Natural killer cell (primary cell): Measurements from ENCODE around the gene SNX4. TPM values are rescaled to one million over a fixed set of nuclear protein-coding genes. Genes with fewer than 3 reads are reported as not detected.

ENCODE experiments used
- ATAC-seq, 3 donors: fragments of 150-1000 bp in 2 of 3; fragments of 200-7000 bp in 1 of 3; cut with Tn5 transposase; 1 replicate in 1 of 3; 2 replicates in 2 of 3; pipeline ENCODE4 v1.10.0; 2021; ENCODE audit warnings: mild to moderate bottlenecking in 2 of 3, moderate library complexity in 2 of 3
- DNase-seq, 2 donors: peaks; one replicate each; pipeline versions ENCODE4 v3.0.0 to v3.0.0-alpha.2; 2013 to 2021; ENCODE audit warnings: mixed read lengths in 1 of 2
- H3K27ac ChIP-seq: one replicate; pipeline ENCODE4 v1.5.1; 2013; ENCODE audit warnings: mild to moderate bottlenecking, low read length
- H3K27me3 ChIP-seq: one replicate; pipeline ENCODE4 v1.6.1; 2013; ENCODE audit warnings: low read length; ENCODE audit not compliant: control insufficient read depth, insufficient read depth
- H3K36me3 ChIP-seq: one replicate; pipeline ENCODE4 v1.6.1; 2013; ENCODE audit warnings: low read length; ENCODE audit not compliant: control insufficient read depth, insufficient read depth
- H3K4me1 ChIP-seq: one replicate; pipeline ENCODE4 v1.6.1; 2013; ENCODE audit warnings: low read length; ENCODE audit not compliant: control insufficient read depth, insufficient read depth
- H3K4me3 ChIP-seq: one replicate; pipeline ENCODE4 v1.5.1; 2013; ENCODE audit warnings: low read length
- H3K9me3 ChIP-seq: one replicate; pipeline ENCODE4 v1.6.1; 2013; ENCODE audit warnings: low read length; ENCODE audit not compliant: control insufficient read depth, insufficient read depth
- H3K27ac Mint-ChIP-seq, 2 donors: one replicate each; pipeline ENCODE4 v1.8.0; 2022; ENCODE audit warnings: mild to moderate bottlenecking in 2 of 2, mixed read lengths in 2 of 2, moderate library complexity in 1 of 2
- H3K27me3 Mint-ChIP-seq, 2 donors: one replicate each; pipeline ENCODE4 v1.8.0; 2022; ENCODE audit warnings: low read depth in 2 of 2, mixed read lengths in 2 of 2
- H3K36me3 Mint-ChIP-seq: one replicate; pipeline ENCODE4 v1.8.0; 2022; ENCODE audit warnings: mixed read lengths
- H3K4me1 Mint-ChIP-seq, 2 donors: one replicate each; pipeline ENCODE4 v1.8.0; 2022; ENCODE audit warnings: mixed read lengths in 2 of 2
- H3K4me3 Mint-ChIP-seq: one replicate; pipeline ENCODE4 v1.8.0; 2022; ENCODE audit warnings: mild to moderate bottlenecking, moderate library complexity, mixed read lengths
- H3K9me3 Mint-ChIP-seq, 2 donors: one replicate each; pipeline ENCODE4 v1.8.0; 2022; ENCODE audit warnings: mixed read lengths in 2 of 2
- CTCF ChIP-seq: fragments of 200-600 bp; IDR thresholded peaks from one replicate; pipeline ENCODE4 v1.8.0; 2022; ENCODE audit warnings: antibody characterized with exemption
- WGBS: methylation state at CpG from one replicate; pipeline ENCODE4 v1.1.7; 2013; ENCODE audit warnings: missing lambda C conversion rate; ENCODE audit not compliant: insufficient coverage; 5-methylcytosine and 5-hydroxymethylcytosine counted together
- intact Hi-C: fragments of 100-400 bp; cut with micrococcal nuclease; formaldehyde crosslinking; loops from one replicate; pipeline ENCODE4 v1.14.2; 2022
- total RNA-seq, 4 donors: library from RNA; stranded (reverse); fragments of 120-200 nt in 1 of 4; gene quantifications; one replicate each; pipeline versions ENCODE4 v1.2.3 to v1.2.4, GENCODE V29; 2013 to 2022

SNX4 gene
- total RNA-seq, 3 donors from 2014 or later (not counting 1 experiment from before 2014, with no cell fraction given): 24.4 to 30.1 (median 29.5) TPM

GRCh38 chr3:125428216-125428830, 91.7 kb downstream of the SNX4 start:
- TF ChIP-seq CTCF: no peak
- DNase-seq (no peak), ATAC-seq (no peak)
- no peak overlapping the region for H3K27ac ChIP-seq
- H3K4me3 Mint-ChIP-seq: no peak overlapping the region
- no peak overlapping the region for H3K4me3 ChIP-seq
- no peaks in the 10 kb centered on the region for H3K27me3 Mint-ChIP-seq
- no peaks in the 10 kb centered on the region for H3K36me3 ChIP-seq
- no peak overlapping the region for H3K27ac Mint-ChIP-seq
- H3K36me3 Mint-ChIP-seq: no peaks in the 10 kb centered on the region
- H3K9me3 ChIP-seq: no peaks in the 10 kb centered on the region
- no peaks in the 10 kb centered on the region for H3K4me1 Mint-ChIP-seq
- WGBS: 93% methylated on average over 6 of the region's 7 CpGs
- H3K27me3 ChIP-seq: no peaks in the 10 kb centered on the region
- no peaks in the 10 kb centered on the region for H3K9me3 Mint-ChIP-seq
- intact Hi-C loops: no loop called here
- no peaks in the 10 kb centered on the region for H3K4me1 ChIP-seq

- H3K27ac ChIP-seq: no peak overlapping the region
- no peaks in the 10 kb centered on the region for H3K9me3 ChIP-seq
- no peaks in the 10 kb centered on the region for H3K36me3 ChIP-seq
- H3K27me3 ChIP-seq: no peaks in the 10 kb centered on the region
- Mint-ChIP-seq H3K9me3 (no peaks in the 10 kb centered on the region), H3K36me3 (no peaks in the 10 kb centered on the region), H3K27me3 (peaks cover 0 to 1% of the 10 kb centered on the region in 2 donors), H3K4me3 (no peak overlapping the region), H3K27ac (no peak overlapping the region), H3K4me1 (no peaks in the 10 kb centered on the region)
- no peak overlapping the region for H3K4me3 ChIP-seq
- no peak for TF ChIP-seq CTCF
- WGBS: 94% methylated on average over 3 of the region's 4 CpGs
- DNase-seq: no peak
- ATAC-seq: no peak
- no peaks in the 10 kb centered on the region for H3K4me1 ChIP-seq
- intact Hi-C loops: no loop called here
These were observed 101.7 kb downstream of the SNX4 start for GRCh38 chr3:125418306-125418705.

GRCh38 chr3:125416235-125416634, 103.8 kb downstream of the SNX4 start:
- Mint-ChIP-seq H3K4me1 (no peaks in the 10 kb centered on the region), H3K9me3 (no peaks in the 10 kb centered on the region), H3K36me3 (no peaks in the 10 kb centered on the region), H3K4me3 (no peak overlapping the region), H3K27ac (no peak overlapping the region), H3K27me3 (peaks cover 6 to 20% of the 10 kb centered on the region in 2 donors)
- no peak for TF ChIP-seq CTCF
- Histone ChIP-seq H3K9me3 (no peaks in the 10 kb centered on the region), H3K4me3 (no peak overlapping the region), H3K4me1 (no peaks in the 10 kb centered on the region), H3K36me3 (no peaks in the 10 kb centered on the region), H3K27ac (no peak overlapping the region), H3K27me3 (no peaks in the 10 kb centered on the region)
- intact Hi-C loops: no loop called here
- 87% methylated on average over 3 of the region's 3 CpGs for WGBS
- ATAC-seq (no peak), DNase-seq (no peak)

GRCh38 chr3:125414669-125415068, 105.3 kb downstream of the SNX4 start:
- ATAC-seq (no peak), DNase-seq (no peak)
- WGBS: 93% methylated on average over 8 of the region's 8 CpGs
- Mint-ChIP-seq H3K36me3 (no peaks in the 10 kb centered on the region), H3K9me3 (no peaks in the 10 kb centered on the region), H3K27me3 (peaks cover 16 to 31% of the 10 kb centered on the region in 2 donors), H3K4me3 (no peak overlapping the region), H3K27ac (no peak overlapping the region), H3K4me1 (no peaks in the 10 kb centered on the region)
- TF ChIP-seq CTCF: no peak
- no peaks in the 10 kb centered on the region for H3K4me1 ChIP-seq
- no peaks in the 10 kb centered on the region for H3K27me3 ChIP-seq
- H3K4me3 ChIP-seq: no peak overlapping the region
- intact Hi-C loops: no loop called here
- H3K27ac ChIP-seq: no peak overlapping the region
- no peaks in the 10 kb centered on the region for H3K9me3 ChIP-seq
- no peaks in the 10 kb centered on the region for H3K36me3 ChIP-seq
